ENCODE measurements around the gene MICALL1. TPM values are rescaled to one million over a fixed set of nuclear protein-coding genes. Genes with fewer than 3 reads are reported as not detected.

Gene MICALL1
- total RNA-seq, 2 experiments from 2014 or later, result 18.3 to 25.7 TPM

DNA sequence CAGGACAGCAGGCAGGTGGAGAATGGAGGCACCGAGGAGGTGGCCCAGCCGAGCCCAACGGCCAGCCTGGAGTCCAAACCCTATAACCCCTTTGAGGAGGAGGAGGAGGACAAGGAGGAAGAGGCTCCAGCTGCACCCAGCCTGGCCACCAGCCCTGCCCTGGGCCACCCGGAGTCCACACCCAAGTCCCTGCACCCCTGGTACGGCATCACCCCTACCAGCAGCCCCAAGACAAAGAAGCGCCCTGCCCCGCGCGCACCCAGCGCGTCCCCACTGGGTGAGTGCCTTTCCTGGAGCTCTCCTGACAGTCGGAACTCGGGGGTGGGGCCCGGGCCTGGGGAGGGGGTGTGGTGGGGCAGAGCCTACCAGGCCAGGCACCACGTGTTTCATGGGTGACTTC lies 19.7 kb downstream of the MICALL1 start:
- intact Hi-C loops (cut with micrococcal nuclease; ENCODE audit: unreplicated experiment), result no loop called here
- no peak overlapping the region for H3K27ac ChIP-seq (ENCODE audit: low read depth, low read length, poor library complexity, severe bottlenecking)
- no TSS peak for BruUV-seq (replicated peaks)
- H2AFZ ChIP-seq (ENCODE audit: low read length), result no peak overlapping the region
- peaks cover 6% of the 10 kb centered on the region; the same call in 1 of the 2 replicates for H3K36me3 ChIP-seq (ENCODE audit: insufficient read depth, low read length)
- no peak overlapping the region for H3K4me3 ChIP-seq (ENCODE audit: low read depth, low read length, poor library complexity, severe bottlenecking)
- H3K9me3 ChIP-seq (ENCODE audit: low read length), result no peaks in the 10 kb centered on the region
- H3K9me2 ChIP-seq (ENCODE audit: insufficient read depth, low read length), result no peaks in the 10 kb centered on the region
- H3K4me1 ChIP-seq (ENCODE audit: insufficient read depth, low read length, poor library complexity, severe bottlenecking), result peaks cover 6% of the 10 kb centered on the region
- ChIA-PET POLR2A (interaction anchor here (0.7 kb wide), 1 partner anchor 16 kb away, joined by 3 read pairs; no protein-coding TSS in a partner anchor), CTCF (ENCODE audit: unreplicated experiment) (interaction anchor here (0.6 kb wide), 1 partner anchor 320 kb away, joined by 6 read pairs; no protein-coding TSS in a partner anchor)
- TF ChIP-seq CTCF (conservative IDR thresholded peaks at IDR 0.05; ENCODE audit: low read length) (no peak), EZH2phosphoT487 (IDR thresholded peaks at IDR 0.05; ENCODE audit: borderline replicate concordance, low read depth, low read length) (no peak)
- no peak overlapping the region for H3K4me2 ChIP-seq (ENCODE audit: low read length)
- H4K20me1 ChIP-seq (ENCODE audit: insufficient read depth, low read length), result no peaks in the 10 kb centered on the region
- no peaks in the 10 kb centered on the region for H3K79me2 ChIP-seq (ENCODE audit: insufficient read depth, low read depth, low read length)
- DNase-seq (ENCODE audit: low spot score), result no peak

GRCh38 chr22:37926358-37926757 lies 20.3 kb downstream of the MICALL1 start:
- Histone ChIP-seq H3K36me3 (ENCODE audit: insufficient read depth, low read length) (peaks cover 6% of the 10 kb centered on the region; the same call in 1 of the 2 replicates), H3K4me2 (ENCODE audit: low read length) (no peak overlapping the region), H3K9me3 (ENCODE audit: low read length) (no peaks in the 10 kb centered on the region), H3K4me1 (ENCODE audit: insufficient read depth, low read length, poor library complexity, severe bottlenecking) (peaks cover 12% of the 10 kb centered on the region), H3K79me2 (ENCODE audit: insufficient read depth, low read depth, low read length) (no peaks in the 10 kb centered on the region), H2AFZ (ENCODE audit: low read length) (no peak overlapping the region), H3K27ac (ENCODE audit: low read depth, low read length, poor library complexity, severe bottlenecking) (no peak overlapping the region), H4K20me1 (ENCODE audit: insufficient read depth, low read length) (no peaks in the 10 kb centered on the region), H3K4me3 (ENCODE audit: low read depth, low read length, poor library complexity, severe bottlenecking) (no peak overlapping the region), H3K9me2 (ENCODE audit: insufficient read depth, low read length) (no peaks in the 10 kb centered on the region)
- TF ChIP-seq CTCF (conservative IDR thresholded peaks at IDR 0.05; ENCODE audit: low read length), result no peak
- no peak for TF ChIP-seq EZH2phosphoT487 (IDR thresholded peaks at IDR 0.05; ENCODE audit: borderline replicate concordance, low read depth, low read length)
- ChIA-PET POLR2A (no interaction called here), CTCF (ENCODE audit: unreplicated experiment) (no interaction called here)
- DNase-seq (ENCODE audit: low spot score), result no peak
- no TSS peak for BruUV-seq (replicated peaks)
- intact Hi-C loops (cut with micrococcal nuclease; ENCODE audit: unreplicated experiment), result no loop called here

- Histone ChIP-seq H3K4me3 (ENCODE audit: low read depth, low read length, poor library complexity, severe bottlenecking) (no peak overlapping the region), H3K4me1 (ENCODE audit: insufficient read depth, low read length, poor library complexity, severe bottlenecking) (peaks cover 18% of the 10 kb centered on the region), H3K36me3 (ENCODE audit: insufficient read depth, low read length) (peaks cover 6% of the 10 kb centered on the region; the same call in 1 of the 2 replicates), H3K9me2 (ENCODE audit: insufficient read depth, low read length) (no peaks in the 10 kb centered on the region), H3K27ac (ENCODE audit: low read depth, low read length, poor library complexity, severe bottlenecking) (no peak overlapping the region), H3K79me2 (ENCODE audit: insufficient read depth, low read depth, low read length) (no peaks in the 10 kb centered on the region), H3K4me2 (ENCODE audit: low read length) (no peak overlapping the region), H3K9me3 (ENCODE audit: low read length) (no peaks in the 10 kb centered on the region), H2AFZ (ENCODE audit: low read length) (no peak overlapping the region), H4K20me1 (ENCODE audit: insufficient read depth, low read length) (no peaks in the 10 kb centered on the region)
- no peak for TF ChIP-seq EZH2phosphoT487 (IDR thresholded peaks at IDR 0.05; ENCODE audit: borderline replicate concordance, low read depth, low read length)
- no peak for TF ChIP-seq CTCF (conservative IDR thresholded peaks at IDR 0.05; ENCODE audit: low read length)
- CTCF ChIA-PET (ENCODE audit: unreplicated experiment), result interaction anchor here (0.6 kb wide), 1 partner anchor 284 kb away, joined by 3 read pairs; no protein-coding TSS in a partner anchor
- no TSS peak for BruUV-seq (replicated peaks)
- POLR2A ChIA-PET, result no interaction called here
- intact Hi-C loops (cut with micrococcal nuclease; ENCODE audit: unreplicated experiment), result no loop called here
- no peak for DNase-seq (ENCODE audit: low spot score)
These were observed 20.9 kb downstream of the MICALL1 start for GRCh38 chr22:37926771-37927636.

All from OCI-LY7 (cell line).